ENCODE measurements around the gene TTL. TPM values are rescaled to one million over a fixed set of nuclear protein-coding genes. Genes with fewer than 3 reads are reported as not detected.

TTL gene
- polyA plus RNA-seq, 1 of the 3 experiments (the other 2 are of a cell fraction): 15.4 TPM

DNA sequence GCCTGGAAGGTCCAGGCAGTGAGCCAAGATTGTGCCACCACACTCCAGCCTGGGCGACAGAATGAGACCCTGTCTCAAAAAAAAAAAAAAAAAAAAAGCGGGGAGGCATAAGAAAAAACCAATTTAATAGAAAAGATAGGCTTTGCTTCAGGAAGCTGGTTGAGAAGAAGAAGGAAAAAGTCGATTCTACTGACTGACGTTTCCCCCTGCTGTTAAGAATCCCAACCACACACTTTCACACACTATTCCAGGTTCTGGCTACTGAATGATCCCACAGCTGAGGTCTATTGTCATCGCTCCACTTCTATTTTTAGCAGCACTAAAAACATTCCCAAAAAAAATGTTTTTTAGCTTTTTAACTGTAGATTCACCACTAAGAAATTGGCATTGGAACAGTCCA lies 95.8 kb downstream of the TTL start:
- Histone ChIP-seq H3K36me3 (replicated peaks in 1 of 2; ENCODE audit: control insufficient read depth in 1 of 2, insufficient read depth in 2 of 2, low read length in 1 of 2) (peaks cover 27 to 34% of the 10 kb centered on the region in 2 experiments), H3K4me3 (ENCODE audit: low read depth in 2 of 2, low read length in 1 of 2) (no peak overlapping the region), H3K9me3 (no peaks in the 10 kb centered on the region), H3K9me2 (no peaks in the 10 kb centered on the region), H3K27me3 (ENCODE audit: insufficient read depth) (no peaks in the 10 kb centered on the region), H3K9ac (no peak overlapping the region), H3K27ac (ENCODE audit: low read depth in 2 of 2, low read length in 1 of 2) (peak overlapping the region in 1 of 2 experiments; percentile 31; a peak in 2 of 4 replicates), H3F3A (replicated peaks; ENCODE audit: insufficient read depth) (peaks cover 26% of the 10 kb centered on the region), H3K4me2 (no peak overlapping the region), H4K20me1 (ENCODE audit: insufficient read depth) (no peaks in the 10 kb centered on the region), H3K79me2 (ENCODE audit: insufficient read depth) (no peaks in the 10 kb centered on the region), H2AFZ (ENCODE audit: low read depth) (no peak overlapping the region), H3K4me1 (ENCODE audit: control insufficient read depth in 1 of 2, insufficient read depth in 2 of 2, low read depth in 1 of 2, low read length in 1 of 2) (peaks cover 2 to 7% of the 10 kb centered on the region in 2 experiments; a peak in 2 of 4 replicates)
- ChIA-PET POLR2A (no interaction called here), CTCF (interaction anchor here (0.9 to 1.8 kb wide), 8 partner anchors 33 to 456 kb away, joined by 3 to 8 read pairs (median 3); no protein-coding TSS in a partner anchor)
- TF ChIP-seq POLR2AphosphoS5 (IDR thresholded peaks at IDR 0.05; ENCODE audit: low read depth, low read length): no peak
- TF ChIP-seq CTCF (IDR thresholded peaks at IDR 0.05): peak; percentile 49
- TF ChIP-seq RAD21 (IDR thresholded peaks at IDR 0.05; ENCODE audit: low read length): 0 out of 2 replicates have a peak, but pooled peaks have one; percentile 32
- no peak for TF ChIP-seq USF2 (IDR thresholded peaks at IDR 0.05; ENCODE audit: borderline replicate concordance, low read depth, low read length)
- DNase-seq: no peak
- 70% methylated on average over 5 of the region's 5 CpGs for WGBS (ENCODE audit: low lambda C conversion rate)

DNA sequence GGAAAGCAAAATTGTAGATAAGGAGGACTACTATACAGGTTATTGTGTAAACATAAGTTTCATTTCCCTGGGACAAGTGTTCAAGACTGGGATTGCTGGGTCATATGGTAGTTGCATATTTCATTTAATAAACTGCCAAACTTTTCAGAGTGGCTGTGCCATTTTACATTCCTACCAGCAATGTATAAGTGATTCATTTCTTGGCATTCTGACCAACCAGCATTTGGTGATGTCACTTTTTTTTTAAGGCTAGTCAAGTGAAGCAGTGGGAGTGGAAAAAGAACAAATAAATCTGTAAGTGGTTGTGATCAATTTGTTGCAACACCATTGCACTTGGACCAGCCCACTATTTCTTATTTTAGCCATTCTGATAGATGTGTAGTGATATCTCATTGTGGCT lies 97.3 kb downstream of the TTL start:
- no peaks in the 10 kb centered on the region for H4K20me1 ChIP-seq (ENCODE audit: insufficient read depth)
- peaks cover 7 to 11% of the 10 kb centered on the region in 2 experiments; a peak in 3 of 4 replicates for H3K4me1 ChIP-seq (ENCODE audit: control insufficient read depth in 1 of 2, insufficient read depth in 2 of 2, low read depth in 1 of 2, low read length in 1 of 2)
- no peaks in the 10 kb centered on the region for H3K27me3 ChIP-seq (ENCODE audit: insufficient read depth)
- CTCF ChIA-PET: no interaction called here
- no peak overlapping the region for H3K4me2 ChIP-seq
- H3K9ac ChIP-seq: no peak overlapping the region
- H2AFZ ChIP-seq (ENCODE audit: low read depth): no peak overlapping the region
- H3K79me2 ChIP-seq (ENCODE audit: insufficient read depth): no peaks in the 10 kb centered on the region
- peak; percentile 80 for TF ChIP-seq FOSL2 (IDR thresholded peaks at IDR 0.05; ENCODE audit: borderline replicate concordance, low read depth)
- TF ChIP-seq JUND (IDR thresholded peaks at IDR 0.05): peak; percentile 69
- peak; percentile 51; the same call in 1 of the 2 replicates for TF ChIP-seq PBX3 (IDR thresholded peaks at IDR 0.05)
- no peak for TF ChIP-seq IRF3 (IDR thresholded peaks at IDR 0.05; ENCODE audit: low read depth, low read length)
- peak; percentile 28 for TF ChIP-seq CTCF (IDR thresholded peaks at IDR 0.05)
- TF ChIP-seq TCF12 (IDR thresholded peaks at IDR 0.05): peak; percentile 61
- peak; percentile 76 for TF ChIP-seq NFIC (IDR thresholded peaks at IDR 0.05; ENCODE audit: borderline replicate concordance)
- TF ChIP-seq CHD2 (IDR thresholded peaks at IDR 0.05; ENCODE audit: low read length, partially characterized antibody): no peak
- POLR2A ChIA-PET: no interaction called here
- no peak overlapping the region for H3K4me3 ChIP-seq (ENCODE audit: low read depth in 2 of 2, low read length in 1 of 2)
- peak overlapping the region in 1 of 2 experiments; percentile 45; a peak in 2 of 4 replicates for H3K27ac ChIP-seq (ENCODE audit: low read depth in 2 of 2, low read length in 1 of 2)
- H3F3A ChIP-seq (replicated peaks; ENCODE audit: insufficient read depth): peaks cover 38% of the 10 kb centered on the region
- DNase-seq: no peak
- peaks cover 12 to 24% of the 10 kb centered on the region in 2 experiments for H3K36me3 ChIP-seq (replicated peaks in 1 of 2; ENCODE audit: control insufficient read depth in 1 of 2, insufficient read depth in 2 of 2, low read length in 1 of 2)
- no peaks in the 10 kb centered on the region for H3K9me2 ChIP-seq
- no peaks in the 10 kb centered on the region for H3K9me3 ChIP-seq

All from SK-N-SH (cell line).